Lower lobe of right lung (tissue), 2 donors: ENCODE data around the gene ALOX15B. TPM values are rescaled to one million over a fixed set of nuclear protein-coding genes. Genes with fewer than 3 reads are reported as not detected.

Source experiments
- ATAC-seq, 2 donors: fragments of 200-7000 bp; cut with Tn5 transposase; one replicate each; pipeline ENCODE4 v1.9.1; 2020 to 2022; ENCODE audit warnings: mild to moderate bottlenecking in 2 of 2, moderate library complexity in 2 of 2
- DNase-seq: peaks from one replicate; pipeline ENCODE4 v3.0.0-alpha.2; 2020
- H3K27ac ChIP-seq: fragments of 200-600 bp; one replicate; pipeline ENCODE4 v1.8.0; 2022
- H3K27me3 ChIP-seq: fragments of 200-600 bp; one replicate; pipeline ENCODE4 v1.8.0; 2022; ENCODE audit warnings: low read depth
- H3K36me3 ChIP-seq: fragments of 200-600 bp; one replicate; pipeline ENCODE4 v1.8.0; 2022; ENCODE audit warnings: mild to moderate bottlenecking
- H3K4me1 ChIP-seq: fragments of 200-600 bp; one replicate; pipeline ENCODE4 v1.8.0; 2022
- H3K4me3 ChIP-seq: fragments of 200-600 bp; one replicate; pipeline ENCODE4 v1.8.0; 2022; ENCODE audit warnings: mild to moderate bottlenecking
- H3K9me3 ChIP-seq: fragments of 200-600 bp; one replicate; pipeline ENCODE4 v1.8.0; 2022
- intact Hi-C: fragments of 100-400 bp; cut with DNase I; formaldehyde crosslinking; loops from one replicate; pipeline ENCODE4 v1.11.0; 2022
- total RNA-seq: library from RNA; stranded (reverse); fragmentation: NEBNext Ultra II Directional; extraction: Animal tissue kit (Norgen Biotek cat#: 25700); gene quantifications from one replicate; pipeline ENCODE4 v1.2.1, GENCODE V29; 2021
- TF ChIP-seq, protein P1 (sequence below): fragments of 200-600 bp; IDR thresholded peaks from one replicate; pipeline ENCODE4 v1.8.0; 2022; ENCODE audit warnings: antibody characterized with exemption, mild to moderate bottlenecking
- donor health status: DM: no; HTN: yes; CAD: no; lungs with severe emphysema.

ALOX15B gene
- total RNA-seq, 1 donor from 2014 or later = 53.5 TPM

DNA sequence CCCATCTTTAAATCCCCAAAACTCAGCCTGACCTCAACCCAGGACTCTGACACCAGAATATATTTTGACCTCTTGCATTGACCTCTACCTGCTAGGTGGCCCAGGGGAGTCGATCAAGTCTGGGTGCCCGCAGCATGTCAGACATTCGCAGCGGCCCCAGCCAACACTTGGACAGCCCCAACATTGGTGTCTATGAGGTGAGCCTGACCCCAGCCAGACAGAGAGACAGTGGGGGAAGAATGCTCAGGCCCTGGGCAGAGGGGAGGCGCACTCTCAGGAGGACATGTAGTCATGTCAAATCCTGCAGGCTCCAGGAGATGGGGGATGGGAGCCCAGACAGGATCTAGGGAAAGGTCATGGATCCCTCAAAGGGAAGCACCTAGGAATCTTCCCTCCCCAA lies 31.0 kb upstream of the ALOX15B start:
- no peak for ATAC-seq

GRCh38 chr17:8012045-8012580 lies 26.7 kb upstream of the ALOX15B start:
- Histone ChIP-seq H3K9me3 (no peaks in the 10 kb centered on the region), H3K27me3 (peaks cover 21% of the 10 kb centered on the region), H3K36me3 (no peaks in the 10 kb centered on the region), H3K27ac (no peak overlapping the region), H3K4me3 (no peak overlapping the region), H3K4me1 (peaks cover 15% of the 10 kb centered on the region)
- intact Hi-C loops = no loop called here
- ATAC-seq (no peak), DNase-seq (no peak)
- TF ChIP-seq, protein P1, sequence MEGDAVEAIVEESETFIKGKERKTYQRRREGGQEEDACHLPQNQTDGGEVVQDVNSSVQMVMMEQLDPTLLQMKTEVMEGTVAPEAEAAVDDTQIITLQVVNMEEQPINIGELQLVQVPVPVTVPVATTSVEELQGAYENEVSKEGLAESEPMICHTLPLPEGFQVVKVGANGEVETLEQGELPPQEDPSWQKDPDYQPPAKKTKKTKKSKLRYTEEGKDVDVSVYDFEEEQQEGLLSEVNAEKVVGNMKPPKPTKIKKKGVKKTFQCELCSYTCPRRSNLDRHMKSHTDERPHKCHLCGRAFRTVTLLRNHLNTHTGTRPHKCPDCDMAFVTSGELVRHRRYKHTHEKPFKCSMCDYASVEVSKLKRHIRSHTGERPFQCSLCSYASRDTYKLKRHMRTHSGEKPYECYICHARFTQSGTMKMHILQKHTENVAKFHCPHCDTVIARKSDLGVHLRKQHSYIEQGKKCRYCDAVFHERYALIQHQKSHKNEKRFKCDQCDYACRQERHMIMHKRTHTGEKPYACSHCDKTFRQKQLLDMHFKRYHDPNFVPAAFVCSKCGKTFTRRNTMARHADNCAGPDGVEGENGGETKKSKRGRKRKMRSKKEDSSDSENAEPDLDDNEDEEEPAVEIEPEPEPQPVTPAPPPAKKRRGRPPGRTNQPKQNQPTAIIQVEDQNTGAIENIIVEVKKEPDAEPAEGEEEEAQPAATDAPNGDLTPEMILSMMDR = no peak

More for the DNA sequence above, 31.0 kb upstream of the ALOX15B start:
- no peak for DNase-seq
- Histone ChIP-seq H3K4me1 (peaks cover 11% of the 10 kb centered on the region), H3K27ac (no peak overlapping the region), H3K36me3 (no peaks in the 10 kb centered on the region), H3K27me3 (peaks cover 23% of the 10 kb centered on the region), H3K4me3 (no peak overlapping the region), H3K9me3 (no peaks in the 10 kb centered on the region)
- intact Hi-C loops = no loop called here
- TF ChIP-seq, protein P1 = no peak

- TF ChIP-seq, protein P1 = no peak
- Histone ChIP-seq H3K9me3 (no peaks in the 10 kb centered on the region), H3K27me3 (peaks cover 21% of the 10 kb centered on the region), H3K4me1 (peaks cover 25% of the 10 kb centered on the region), H3K4me3 (no peak overlapping the region), H3K36me3 (no peaks in the 10 kb centered on the region), H3K27ac (no peak overlapping the region)
- intact Hi-C loops = no loop called here
- DNase-seq (no peak), ATAC-seq (no peak)
These were observed 25.7 kb upstream of the ALOX15B start for GRCh38 chr17:8012996-8013640.

DNA sequence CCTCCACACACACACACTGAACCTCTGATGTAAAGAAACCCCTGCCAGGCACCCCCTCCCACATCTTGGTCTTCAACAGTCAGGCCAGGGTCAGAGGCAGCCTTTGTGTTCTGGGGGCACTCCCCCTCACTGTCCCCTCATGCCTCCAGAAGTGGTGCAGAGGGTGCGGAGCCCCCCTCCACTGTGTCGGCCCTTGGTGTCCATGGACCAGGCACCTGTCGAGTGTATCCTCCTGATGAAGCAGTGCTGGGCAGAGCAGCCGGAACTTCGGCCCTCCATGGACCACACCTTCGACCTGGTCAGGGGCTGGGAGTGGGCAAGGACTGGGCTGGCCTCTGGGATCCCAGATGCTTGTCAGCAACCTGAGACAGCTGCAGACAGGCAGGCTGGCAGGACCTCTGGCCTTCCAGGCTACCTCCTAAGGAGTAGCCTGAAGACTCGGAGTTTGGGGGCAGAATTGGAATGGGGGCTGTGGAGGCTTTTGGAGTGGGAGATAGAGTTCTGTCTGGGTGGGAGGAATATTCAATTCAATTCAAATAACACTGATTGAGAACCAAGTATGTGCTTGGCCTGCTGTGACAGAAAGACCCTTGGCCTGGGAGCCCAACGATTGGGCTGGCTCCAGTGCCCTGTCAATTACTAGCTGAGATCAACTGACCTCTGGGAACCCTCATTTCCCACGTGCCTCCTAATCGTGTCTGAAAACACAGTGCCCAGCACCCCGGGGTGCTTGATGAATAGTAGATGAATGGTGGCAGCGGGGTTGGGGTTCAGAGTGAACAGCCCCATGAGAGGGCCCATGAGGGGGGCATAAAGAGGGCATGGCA lies 24.9 kb upstream of the ALOX15B start:
- no peak overlapping the region for H3K4me3 ChIP-seq
- intact Hi-C loops = no loop called here
- no peak for ATAC-seq
- H3K4me1 ChIP-seq = peaks cover 31% of the 10 kb centered on the region
- H3K27me3 ChIP-seq = peaks cover 21% of the 10 kb centered on the region
- H3K9me3 ChIP-seq = no peaks in the 10 kb centered on the region
- H3K27ac ChIP-seq = no peak overlapping the region
- no peak for DNase-seq
- TF ChIP-seq, protein P1 = no peak
- H3K36me3 ChIP-seq = no peaks in the 10 kb centered on the region

DNA sequence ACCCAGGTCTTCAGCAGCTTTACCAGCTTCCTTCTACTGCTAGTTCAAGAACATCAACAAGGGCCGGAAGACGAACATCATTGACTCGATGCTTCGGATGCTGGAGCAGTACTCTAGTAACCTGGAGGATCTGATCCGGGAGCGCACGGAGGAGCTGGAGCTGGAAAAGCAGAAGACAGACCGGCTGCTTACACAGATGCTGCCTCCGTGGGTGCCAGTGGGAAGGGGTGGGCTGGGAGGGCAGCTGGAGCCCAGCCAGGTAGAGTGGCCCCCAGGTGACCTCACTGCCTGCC lies 24.4 kb upstream of the ALOX15B start:
- no peaks in the 10 kb centered on the region for H3K36me3 ChIP-seq
- DNase-seq (no peak), ATAC-seq (no peak)
- TF ChIP-seq, protein P1 = no peak
- intact Hi-C loops = no loop called here
- H3K4me3 ChIP-seq = no peak overlapping the region
- peaks cover 37% of the 10 kb centered on the region for H3K4me1 ChIP-seq
- H3K27me3 ChIP-seq = peaks cover 21% of the 10 kb centered on the region
- H3K27ac ChIP-seq = no peak overlapping the region
- H3K9me3 ChIP-seq = no peaks in the 10 kb centered on the region
